ENCODE data around the gene FOXD2. TPM values are rescaled to one million over a fixed set of nuclear protein-coding genes. Genes with fewer than 3 reads are reported as not detected.

Gene FOXD2
- total and polyA plus RNA-seq, 4 donors, result 0.38 to 4.2 (median 2.1) TPM

- H3K36me3 ChIP-seq (ENCODE audit: control insufficient read depth in 1 of 2, insufficient read depth in 2 of 2, low read length in 1 of 2), result no peaks in the 10 kb centered on the region
- H3K4me3 ChIP-seq (ENCODE audit: low read length in 2 of 2), result no peak overlapping the region
- H3K27me3 ChIP-seq (ENCODE audit: control insufficient read depth in 1 of 2, insufficient read depth in 2 of 2, low read length in 1 of 2), result no peaks in the 10 kb centered on the region
- H3K27ac ChIP-seq (ENCODE audit: low read depth in 1 of 2, low read length in 2 of 2), result no peak overlapping the region
- H3K9me3 ChIP-seq (ENCODE audit: control insufficient read depth, low read length), result no peaks in the 10 kb centered on the region
- no peak for ATAC-seq (ENCODE audit: low FRiP score)
- DNase-seq, result no peak
- intact Hi-C loops (cut with DNase I), result no loop called here
- H3K4me1 ChIP-seq (ENCODE audit: control insufficient read depth in 1 of 2, insufficient read depth in 2 of 2, low read length in 2 of 2), result no peaks in the 10 kb centered on the region
Observed at GRCh38 chr1:47460456-47460855, 22.6 kb downstream of the FOXD2 start.

DNA sequence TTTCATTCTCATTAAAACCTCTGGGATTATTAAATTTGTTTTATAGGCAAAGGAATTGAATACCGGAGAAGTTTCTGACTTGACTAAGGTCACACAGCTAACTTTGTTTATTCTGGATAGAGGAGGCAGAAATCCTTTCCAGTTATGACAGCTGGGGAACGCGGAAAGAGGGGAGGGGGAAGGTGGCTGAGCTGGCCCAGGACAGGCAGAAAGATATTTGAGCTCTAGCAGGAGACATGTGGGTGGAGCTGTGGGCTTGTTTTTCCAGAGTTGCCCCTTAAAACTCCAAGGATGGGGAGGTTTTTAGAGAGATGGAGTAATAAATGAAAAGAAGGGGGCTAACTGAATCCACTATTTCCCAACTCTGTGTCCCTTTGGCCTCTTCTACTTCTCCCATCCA, 27.8 kb downstream of the FOXD2 start:
- 6 to 8% methylated on average over 3 of the region's 3 CpGs for WGBS, 2 donors
- DNase-seq (no peak), ATAC-seq (ENCODE audit: low FRiP score) (no peak)
- H3K27me3 ChIP-seq (ENCODE audit: control insufficient read depth in 1 of 2, insufficient read depth in 2 of 2, low read length in 1 of 2), result no peaks in the 10 kb centered on the region
- intact Hi-C loops (cut with DNase I), result no loop called here
- H3K27ac ChIP-seq (ENCODE audit: low read depth in 1 of 2, low read length in 2 of 2), result no peak overlapping the region
- no peaks in the 10 kb centered on the region for H3K4me1 ChIP-seq (ENCODE audit: control insufficient read depth in 1 of 2, insufficient read depth in 2 of 2, low read length in 2 of 2)
- H3K36me3 ChIP-seq (ENCODE audit: control insufficient read depth in 1 of 2, insufficient read depth in 2 of 2, low read length in 1 of 2), result no peaks in the 10 kb centered on the region
- H3K4me3 ChIP-seq (ENCODE audit: low read length in 2 of 2), result no peak overlapping the region
- no peaks in the 10 kb centered on the region for H3K9me3 ChIP-seq (ENCODE audit: control insufficient read depth, low read length)

- no peaks in the 10 kb centered on the region for H3K4me1 ChIP-seq (ENCODE audit: control insufficient read depth in 1 of 2, insufficient read depth in 2 of 2, low read length in 2 of 2)
- WGBS, 2 donors, result 86% methylated on average over 4 of the region's 4 CpGs
- H3K27me3 ChIP-seq (ENCODE audit: control insufficient read depth in 1 of 2, insufficient read depth in 2 of 2, low read length in 1 of 2), result no peaks in the 10 kb centered on the region
- no peaks in the 10 kb centered on the region for H3K9me3 ChIP-seq (ENCODE audit: control insufficient read depth, low read length)
- ATAC-seq (ENCODE audit: low FRiP score) (no peak), DNase-seq (no peak)
- H3K4me3 ChIP-seq (ENCODE audit: low read length in 2 of 2), result no peak overlapping the region
- H3K27ac ChIP-seq (ENCODE audit: low read depth in 1 of 2, low read length in 2 of 2), result no peak overlapping the region
- H3K36me3 ChIP-seq (ENCODE audit: control insufficient read depth in 1 of 2, insufficient read depth in 2 of 2, low read length in 1 of 2), result no peaks in the 10 kb centered on the region
- intact Hi-C loops (cut with DNase I), result no loop called here
Observed at GRCh38 chr1:47468709-47469389, 31.0 kb downstream of the FOXD2 start.

GRCh38 chr1:47469390-47469759, 31.5 kb downstream of the FOXD2 start:
- DNase-seq (no peak), ATAC-seq (ENCODE audit: low FRiP score) (no peak)
- Histone ChIP-seq H3K27me3 (ENCODE audit: control insufficient read depth in 1 of 2, insufficient read depth in 2 of 2, low read length in 1 of 2) (no peaks in the 10 kb centered on the region), H3K36me3 (ENCODE audit: control insufficient read depth in 1 of 2, insufficient read depth in 2 of 2, low read length in 1 of 2) (no peaks in the 10 kb centered on the region), H3K27ac (ENCODE audit: low read depth in 1 of 2, low read length in 2 of 2) (no peak overlapping the region), H3K4me3 (ENCODE audit: low read length in 2 of 2) (no peak overlapping the region), H3K9me3 (ENCODE audit: control insufficient read depth, low read length) (no peaks in the 10 kb centered on the region), H3K4me1 (ENCODE audit: control insufficient read depth in 1 of 2, insufficient read depth in 2 of 2, low read length in 2 of 2) (no peaks in the 10 kb centered on the region)
- intact Hi-C loops (cut with DNase I), result no loop called here
- WGBS, 2 donors, result 73 to 93% methylated on average over 2 of the region's 2 CpGs

GRCh38 chr1:47469910-47470309, 32.1 kb downstream of the FOXD2 start:
- Histone ChIP-seq H3K36me3 (ENCODE audit: control insufficient read depth in 1 of 2, insufficient read depth in 2 of 2, low read length in 1 of 2) (no peaks in the 10 kb centered on the region), H3K4me3 (ENCODE audit: low read length in 2 of 2) (no peak overlapping the region), H3K27ac (ENCODE audit: low read depth in 1 of 2, low read length in 2 of 2) (no peak overlapping the region), H3K27me3 (ENCODE audit: control insufficient read depth in 1 of 2, insufficient read depth in 2 of 2, low read length in 1 of 2) (no peaks in the 10 kb centered on the region), H3K9me3 (ENCODE audit: control insufficient read depth, low read length) (no peaks in the 10 kb centered on the region), H3K4me1 (ENCODE audit: control insufficient read depth in 1 of 2, insufficient read depth in 2 of 2, low read length in 2 of 2) (no peaks in the 10 kb centered on the region)
- intact Hi-C loops (cut with DNase I), result no loop called here
- no peak for ATAC-seq (ENCODE audit: low FRiP score)
- DNase-seq, result no peak
- WGBS, 2 donors, result 86 to 91% methylated on average over 7 of the region's 7 CpGs

DNA sequence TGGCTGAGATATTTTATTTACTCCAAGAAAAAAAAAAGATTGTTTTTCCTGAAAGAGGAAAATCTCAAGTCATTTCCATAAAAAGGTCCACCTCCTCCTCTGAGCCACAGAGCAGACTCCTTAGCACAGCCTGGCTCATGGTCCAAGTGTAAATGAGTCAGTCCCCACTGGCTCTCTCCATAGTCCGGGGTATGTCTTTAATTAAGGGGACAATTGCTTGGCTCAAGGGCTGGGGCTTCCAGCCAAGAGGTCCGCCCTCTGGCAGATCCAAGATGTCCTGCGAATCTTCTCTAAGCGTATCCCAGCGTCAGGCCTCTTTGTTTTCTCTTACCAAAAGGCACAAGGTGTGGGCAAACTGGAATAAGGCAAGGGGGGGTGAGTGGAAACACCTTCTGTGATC, 33.3 kb downstream of the FOXD2 start:
- peak; percentile 75 to 81 for DNase-seq
- H3K9me3 ChIP-seq (ENCODE audit: control insufficient read depth, low read length), result no peaks in the 10 kb centered on the region
- 81 to 82% methylated on average over 5 of the region's 5 CpGs for WGBS, 2 donors
- no peaks in the 10 kb centered on the region for H3K27me3 ChIP-seq (ENCODE audit: control insufficient read depth in 1 of 2, insufficient read depth in 2 of 2, low read length in 1 of 2)
- H3K4me1 ChIP-seq (ENCODE audit: control insufficient read depth in 1 of 2, insufficient read depth in 2 of 2, low read length in 2 of 2), result no peaks in the 10 kb centered on the region
- ATAC-seq (ENCODE audit: low FRiP score), result peak; percentile 83
- H3K27ac ChIP-seq (ENCODE audit: low read depth in 1 of 2, low read length in 2 of 2), result no peak overlapping the region
- intact Hi-C loops (cut with DNase I), result no loop called here
- H3K4me3 ChIP-seq (ENCODE audit: low read length in 2 of 2), result no peak overlapping the region
- H3K36me3 ChIP-seq (ENCODE audit: control insufficient read depth in 1 of 2, insufficient read depth in 2 of 2, low read length in 1 of 2), result no peaks in the 10 kb centered on the region

DNA sequence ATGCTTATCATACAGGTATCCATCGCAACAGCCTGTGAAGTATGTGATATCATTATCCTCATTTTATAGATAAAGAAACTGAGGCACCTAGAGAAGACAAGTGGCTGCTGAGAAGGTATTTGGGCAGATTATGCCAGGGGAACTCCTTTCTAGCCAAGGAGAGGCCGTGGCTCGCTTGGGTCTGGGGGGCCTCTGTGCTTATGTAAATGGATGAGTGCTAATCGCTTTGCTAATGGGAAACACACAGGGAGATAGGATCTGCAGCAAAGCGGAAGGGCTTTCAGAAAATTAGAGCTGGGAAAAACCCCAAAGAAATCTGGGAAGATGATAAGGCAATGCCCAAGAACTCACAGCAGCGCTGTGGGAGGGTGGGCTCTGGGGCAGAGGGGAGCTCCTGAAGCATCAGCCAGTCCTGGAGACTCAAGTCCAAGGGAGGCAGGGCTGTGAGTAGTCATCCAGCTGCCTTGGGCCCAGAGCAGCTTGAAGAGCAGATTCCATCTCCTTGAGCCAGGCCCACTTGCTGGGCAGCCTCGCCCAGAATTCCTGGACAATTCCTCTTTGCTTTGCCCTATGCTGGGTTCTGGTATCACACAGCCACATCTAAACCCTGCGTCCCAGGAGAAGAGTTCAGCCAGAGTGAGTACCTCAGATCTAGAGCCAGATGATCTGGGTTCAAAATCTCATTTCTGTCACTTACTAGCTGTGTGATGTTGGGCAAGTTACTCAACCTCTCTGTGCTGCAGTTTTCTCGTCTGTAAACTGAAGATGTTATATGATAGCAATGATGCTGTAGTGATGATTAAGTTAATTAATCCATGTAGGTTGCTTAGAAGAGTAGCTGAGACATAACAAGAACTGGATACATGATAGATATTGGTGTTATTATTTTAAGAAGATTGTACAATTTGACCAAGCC, 36.7 kb downstream of the FOXD2 start:
- 89 to 90% methylated on average over 9 of the region's 9 CpGs for WGBS, 2 donors
- no peaks in the 10 kb centered on the region for H3K9me3 ChIP-seq (ENCODE audit: control insufficient read depth, low read length)
- ATAC-seq (ENCODE audit: low FRiP score) (no peak), DNase-seq (no peak)
- H3K27me3 ChIP-seq (ENCODE audit: control insufficient read depth in 1 of 2, insufficient read depth in 2 of 2, low read length in 1 of 2), result no peaks in the 10 kb centered on the region
- intact Hi-C loops (cut with DNase I), result no loop called here
- no peak overlapping the region for H3K27ac ChIP-seq (ENCODE audit: low read depth in 1 of 2, low read length in 2 of 2)
- no peak overlapping the region for H3K4me3 ChIP-seq (ENCODE audit: low read length in 2 of 2)
- no peaks in the 10 kb centered on the region for H3K4me1 ChIP-seq (ENCODE audit: control insufficient read depth in 1 of 2, insufficient read depth in 2 of 2, low read length in 2 of 2)
- no peaks in the 10 kb centered on the region for H3K36me3 ChIP-seq (ENCODE audit: control insufficient read depth in 1 of 2, insufficient read depth in 2 of 2, low read length in 1 of 2)

- no peak for DNase-seq
- no peak overlapping the region for H3K27ac ChIP-seq (ENCODE audit: low read depth in 1 of 2, low read length in 2 of 2)
- no peaks in the 10 kb centered on the region for H3K4me1 ChIP-seq (ENCODE audit: control insufficient read depth in 1 of 2, insufficient read depth in 2 of 2, low read length in 2 of 2)
Observed at GRCh38 chr1:47477595-47478080, 39.8 kb downstream of the FOXD2 start.

GRCh38 chr1:47478090-47478489, 40.2 kb downstream of the FOXD2 start:
- ATAC-seq (ENCODE audit: low FRiP score), result peak; percentile 39
- Histone ChIP-seq H3K27me3 (ENCODE audit: control insufficient read depth in 1 of 2, insufficient read depth in 2 of 2, low read length in 1 of 2) (no peaks in the 10 kb centered on the region), H3K9me3 (ENCODE audit: control insufficient read depth, low read length) (no peaks in the 10 kb centered on the region), H3K27ac (ENCODE audit: low read depth in 1 of 2, low read length in 2 of 2) (no peak overlapping the region), H3K4me3 (ENCODE audit: low read length in 2 of 2) (no peak overlapping the region), H3K36me3 (ENCODE audit: control insufficient read depth in 1 of 2, insufficient read depth in 2 of 2, low read length in 1 of 2) (no peaks in the 10 kb centered on the region), H3K4me1 (ENCODE audit: control insufficient read depth in 1 of 2, insufficient read depth in 2 of 2, low read length in 2 of 2) (no peaks in the 10 kb centered on the region)
- WGBS, 2 donors, result 5% methylated on average over 9 of the region's 9 CpGs
- intact Hi-C loops (cut with DNase I), result no loop called here
- no peak for DNase-seq

More at GRCh38 chr1:47477595-47478080, 39.8 kb downstream of the FOXD2 start:
- Histone ChIP-seq H3K9me3 (ENCODE audit: control insufficient read depth, low read length) (no peaks in the 10 kb centered on the region), H3K4me3 (ENCODE audit: low read length in 2 of 2) (no peak overlapping the region), H3K27me3 (ENCODE audit: control insufficient read depth in 1 of 2, insufficient read depth in 2 of 2, low read length in 1 of 2) (no peaks in the 10 kb centered on the region), H3K36me3 (ENCODE audit: control insufficient read depth in 1 of 2, insufficient read depth in 2 of 2, low read length in 1 of 2) (no peaks in the 10 kb centered on the region)
- no peak for ATAC-seq (ENCODE audit: low FRiP score)
- WGBS, 2 donors, result 93 to 94% methylated on average over 3 of the region's 3 CpGs
- intact Hi-C loops (cut with DNase I), result no loop called here
